NCI-H82 treated with DMSO at 0.1 percent for 48 hours (cell line): ENCODE results near the gene ZIC4.

ENCODE experiments used
- DNase-seq: peaks from one replicate; lab custom pipeline; 2025; ENCODE audit not compliant: unreplicated experiment; lab: John Stamatoyannopoulos, UW

ZIC4 gene

DNA sequence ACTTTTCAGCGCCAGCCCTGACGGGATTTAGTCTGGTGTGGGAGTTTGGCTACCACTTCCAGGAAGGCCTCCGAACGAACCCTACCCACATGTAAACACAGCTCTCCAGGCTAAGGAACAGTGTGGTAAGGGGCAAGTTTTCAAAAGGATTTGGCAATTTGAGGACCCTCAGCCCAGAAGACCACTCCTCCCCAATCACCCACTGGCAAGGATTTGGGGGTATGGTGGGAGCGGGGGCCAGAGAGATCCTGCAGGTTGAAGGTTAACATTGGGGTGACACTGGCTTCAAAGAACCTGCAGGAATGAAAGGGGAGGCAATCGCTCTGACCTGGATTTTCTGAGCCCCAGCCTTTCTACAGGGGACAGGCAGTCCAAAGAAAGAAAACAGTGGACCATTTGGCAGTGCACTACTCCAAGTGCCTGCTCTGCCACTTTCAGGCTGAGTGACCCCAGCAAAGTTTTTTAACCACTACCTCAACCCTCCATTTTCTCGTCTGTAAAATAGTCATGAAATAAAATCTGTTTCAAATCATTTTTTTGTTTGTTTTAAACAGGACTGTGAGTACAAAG lies 34.5 kb downstream of the ZIC4 start:
- DNase-seq = no peak

DNA sequence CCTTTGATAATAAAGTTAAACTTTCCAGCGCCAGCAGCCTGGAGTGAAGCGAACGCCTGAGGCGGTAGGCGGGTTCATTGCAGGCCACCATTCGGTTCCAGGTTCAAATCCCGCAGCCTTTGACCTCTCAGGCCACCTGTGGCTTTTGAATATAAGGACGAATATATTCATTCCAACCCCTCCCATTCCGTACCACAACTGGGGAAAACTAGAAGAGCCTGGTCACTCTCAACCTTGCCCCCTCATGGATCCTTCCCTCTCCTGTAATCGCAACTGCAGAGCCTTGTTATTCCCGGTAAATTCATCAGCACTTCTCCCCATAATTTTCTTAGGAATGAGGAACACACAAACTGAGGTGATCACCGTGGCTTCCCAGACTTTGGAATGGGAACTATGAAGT lies 35.2 kb downstream of the ZIC4 start:
- no peak for DNase-seq

DNA sequence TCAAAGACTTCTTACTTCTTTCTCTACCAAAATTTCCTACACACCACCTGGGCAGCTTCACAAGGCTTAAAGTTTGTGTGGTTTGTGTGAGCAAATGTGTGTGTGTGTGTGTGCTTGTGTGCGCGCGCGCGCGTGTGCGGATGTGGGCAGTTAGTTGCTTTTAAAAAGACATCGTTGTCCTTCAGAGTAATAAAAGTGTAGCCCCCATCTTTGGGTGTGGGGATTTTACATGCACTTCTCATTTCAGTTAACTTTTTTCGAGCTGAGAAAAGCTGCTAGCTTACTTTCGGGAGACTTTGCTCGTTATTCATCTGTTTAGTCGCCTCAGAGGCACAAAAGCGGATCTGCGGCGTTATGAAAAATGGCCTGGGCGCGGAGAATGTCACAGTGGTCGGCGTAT lies 36.0 kb downstream of the ZIC4 start:
- DNase-seq = no peak

DNA sequence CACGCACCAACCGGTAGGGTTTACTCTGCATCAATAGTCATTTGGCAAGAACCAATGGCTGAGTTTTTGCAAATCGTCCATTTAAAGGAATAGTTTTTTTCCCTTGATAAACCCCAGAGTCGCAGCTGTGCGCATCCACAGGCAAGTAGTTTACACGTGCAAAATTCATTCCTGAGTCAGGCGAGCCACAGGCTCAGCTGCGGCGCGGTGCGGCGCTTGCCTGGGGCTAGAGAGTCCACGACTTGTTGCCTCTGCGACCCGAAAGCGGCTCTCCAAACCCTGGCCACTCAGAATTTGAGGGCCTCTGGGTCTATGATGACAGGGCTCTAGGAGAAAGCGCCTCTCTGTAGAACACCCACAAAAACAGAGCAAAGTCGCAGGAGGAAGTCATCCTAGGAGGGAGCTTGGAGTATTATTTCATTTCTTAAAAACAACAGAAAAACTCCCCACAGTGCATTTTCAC lies 36.7 kb downstream of the ZIC4 start:
- no peak for DNase-seq

DNA sequence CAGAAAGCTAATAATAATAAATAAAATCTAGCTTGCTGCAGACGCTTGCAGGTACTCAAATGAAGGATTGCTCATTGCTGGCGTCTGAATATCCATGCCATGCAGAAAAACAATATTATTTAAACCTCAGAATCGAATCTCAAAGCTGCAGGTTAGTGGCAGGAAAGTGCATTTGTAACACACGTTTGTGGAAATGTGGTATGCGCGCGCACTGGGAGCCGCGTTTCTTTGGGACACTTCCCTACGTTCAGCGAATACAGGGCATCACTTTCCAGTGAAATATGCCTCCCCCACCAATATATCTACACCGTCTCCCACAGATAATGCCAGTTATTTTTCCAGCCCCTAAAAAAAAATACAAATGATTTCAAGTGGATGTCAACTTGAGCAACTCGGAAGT lies 37.1 kb downstream of the ZIC4 start:
- DNase-seq = no peak

DNA sequence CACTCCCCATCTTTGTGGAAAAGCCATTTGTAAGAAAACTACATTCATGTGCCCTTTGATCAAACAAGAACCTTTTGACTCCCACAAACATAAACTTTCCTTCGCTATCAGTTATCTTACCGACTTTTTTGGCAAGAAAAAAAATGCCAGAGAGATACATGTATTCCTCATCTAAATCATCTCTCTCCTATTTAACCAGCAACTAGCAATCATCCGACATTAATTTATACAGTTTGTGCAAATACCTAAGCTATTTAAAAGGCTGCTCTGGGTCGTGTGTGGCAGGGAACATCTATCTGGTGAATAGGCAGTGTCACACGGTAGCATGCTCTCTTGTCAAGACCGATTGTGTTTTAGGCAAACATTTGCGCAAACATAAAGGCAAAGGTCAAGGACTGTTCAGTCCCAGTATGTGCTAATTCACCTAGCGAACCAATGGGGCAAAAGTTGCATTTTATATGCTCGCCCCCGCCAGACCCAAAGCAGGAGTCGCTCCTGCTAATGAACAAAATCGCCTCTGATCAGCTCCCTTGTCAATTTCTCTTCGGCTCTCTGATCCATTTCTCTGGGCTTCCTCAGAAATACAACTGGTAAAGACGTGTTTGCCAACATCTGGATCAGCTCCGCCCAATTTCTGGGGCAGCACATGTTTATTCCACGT lies 37.7 kb downstream of the ZIC4 start:
- no peak for DNase-seq

DNA sequence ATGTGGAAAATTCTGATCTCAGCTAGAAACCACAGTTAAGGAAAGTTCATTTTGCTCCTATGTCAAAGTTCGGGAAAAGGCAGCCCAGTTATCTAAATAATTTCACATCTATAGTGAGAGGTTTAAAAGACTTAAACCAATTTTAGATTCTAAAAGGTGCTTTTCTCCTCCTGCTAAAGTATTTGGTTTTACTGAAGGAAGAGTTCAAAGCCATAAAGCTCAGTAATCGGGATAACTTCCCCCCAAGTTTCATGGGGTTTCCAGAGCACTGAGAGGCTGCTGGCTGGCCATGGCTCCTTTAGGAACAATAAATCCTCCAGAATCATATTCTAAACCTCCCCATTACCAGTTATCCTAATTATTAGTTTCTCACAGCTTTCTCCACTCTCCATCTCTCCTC lies 38.2 kb downstream of the ZIC4 start:
- DNase-seq = no peak

DNA sequence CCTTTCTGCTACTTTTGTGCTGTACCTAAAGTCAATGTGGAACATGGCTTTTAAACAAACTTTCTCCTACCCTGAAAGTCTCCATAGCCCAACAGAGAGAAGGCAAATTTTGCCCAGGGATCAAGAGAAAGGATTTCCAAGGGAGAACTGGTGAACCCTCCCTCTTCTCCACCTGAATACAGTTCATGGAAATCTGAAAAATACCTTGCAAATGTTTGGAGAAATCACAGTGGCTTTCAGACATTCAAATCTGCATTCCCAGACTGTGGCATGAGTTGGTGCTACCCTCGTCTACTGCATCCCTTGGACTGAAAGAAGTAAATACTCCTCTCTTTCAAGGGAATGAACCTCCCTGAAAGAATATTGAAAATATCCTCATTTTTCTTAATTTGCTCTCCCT lies 38.7 kb downstream of the ZIC4 start:
- no peak for DNase-seq

DNA sequence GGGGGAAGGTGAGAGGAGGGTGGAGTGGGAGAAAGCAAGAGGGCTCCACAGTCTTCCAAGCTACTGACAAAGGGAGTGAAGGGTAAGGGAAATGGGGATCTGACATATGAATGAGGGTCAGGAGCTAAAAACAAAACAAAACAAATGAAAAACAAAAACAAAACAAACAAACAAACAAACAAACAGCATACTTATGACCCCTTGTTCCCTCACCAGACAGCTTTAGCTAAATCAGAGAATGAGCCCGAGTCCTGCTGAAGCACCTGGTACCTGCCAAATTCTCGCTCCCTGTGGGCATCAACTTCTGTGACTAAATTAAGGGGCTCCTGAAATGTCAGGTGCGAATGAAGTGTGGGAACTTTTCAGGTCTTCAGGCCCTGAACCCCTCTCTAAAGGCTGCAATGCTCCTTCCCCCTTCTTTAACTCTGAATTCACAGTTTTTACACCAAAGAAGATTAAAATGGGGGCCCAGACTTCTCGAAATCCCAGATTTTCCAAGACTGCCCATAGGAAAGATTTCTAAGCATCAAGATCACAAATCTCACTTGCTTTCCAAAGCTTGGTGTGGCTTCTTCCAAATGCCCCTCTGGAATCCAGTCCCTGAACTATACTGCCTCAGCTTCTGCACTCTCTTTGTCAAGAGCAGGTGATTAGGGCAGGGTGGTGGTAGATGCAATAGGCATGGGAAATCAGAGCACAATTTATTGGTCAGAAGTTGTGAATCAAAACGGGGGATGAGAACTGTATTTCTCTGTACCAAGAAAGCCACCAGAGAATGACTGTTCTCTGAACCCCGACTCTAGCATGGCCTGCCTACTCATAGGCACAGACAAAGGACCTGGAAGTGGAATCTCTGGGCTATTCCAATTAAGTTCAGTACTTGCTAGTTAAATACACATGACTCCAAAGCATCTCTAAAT lies 40.9 kb downstream of the ZIC4 start:
- DNase-seq = no peak

DNA sequence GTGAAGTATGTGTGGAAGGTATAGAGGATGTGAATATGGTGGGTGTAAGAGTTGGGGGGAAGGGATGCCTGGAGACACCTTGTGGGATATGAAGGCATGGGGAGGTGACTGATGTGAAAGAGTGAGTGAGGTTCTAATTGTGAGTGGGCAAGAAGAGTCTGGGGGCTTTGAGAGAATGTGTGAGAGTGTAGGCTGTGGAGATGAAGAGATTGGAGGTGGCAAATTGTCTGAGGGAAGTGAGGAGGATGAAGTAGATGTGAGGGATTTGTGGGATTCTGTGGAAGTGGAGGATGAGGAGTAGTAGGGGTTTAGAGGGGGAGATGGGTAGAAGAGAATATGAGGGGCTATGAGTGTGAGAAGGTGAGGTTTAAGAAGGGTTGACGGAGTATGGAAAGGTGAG lies 41.6 kb downstream of the ZIC4 start:
- DNase-seq = no peak

DNA sequence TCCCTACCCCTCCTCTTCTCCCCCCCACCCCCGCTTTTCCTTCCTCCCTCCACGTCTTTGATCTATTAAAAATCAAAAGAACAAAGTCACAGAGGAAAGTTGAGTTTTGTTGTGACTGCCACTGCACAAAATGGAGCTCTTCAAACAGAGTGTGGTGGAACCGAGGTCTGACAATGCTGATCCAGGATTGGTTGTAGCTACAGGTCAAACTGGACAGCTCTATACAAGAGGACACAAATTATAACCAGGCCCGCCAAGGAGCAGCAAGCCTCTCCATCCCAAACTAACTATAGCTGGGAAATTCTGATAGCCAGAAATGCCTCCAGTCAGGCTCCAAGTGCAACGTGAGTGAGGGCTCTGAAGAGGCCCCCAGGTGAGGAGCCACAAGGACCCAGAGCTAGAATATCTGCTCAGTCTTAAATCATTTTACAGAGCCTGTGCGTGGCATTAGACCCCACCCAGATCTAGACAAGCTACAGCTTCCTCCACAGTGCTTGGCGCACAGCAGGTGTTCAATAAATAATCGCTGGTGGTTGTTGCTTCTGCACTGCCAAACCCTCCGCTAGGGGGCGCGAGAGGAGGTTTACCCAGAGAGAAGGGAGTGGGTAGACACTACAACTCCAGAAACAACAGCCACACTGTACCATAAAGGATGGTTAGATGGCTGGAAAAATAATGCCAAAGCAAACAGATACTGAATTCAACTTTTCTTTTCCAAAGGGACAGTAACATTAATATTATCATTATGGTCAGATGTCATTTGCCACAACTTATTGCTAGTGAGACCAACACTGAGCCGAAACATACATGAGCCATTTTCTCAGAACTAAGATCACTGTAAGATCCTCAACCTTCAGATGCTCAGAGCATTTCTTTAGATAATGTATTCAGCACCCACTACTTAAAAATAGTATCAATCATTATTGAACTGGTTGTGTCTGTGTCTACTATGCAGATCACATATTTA lies 44.6 kb downstream of the ZIC4 start:
- no peak for DNase-seq

DNA sequence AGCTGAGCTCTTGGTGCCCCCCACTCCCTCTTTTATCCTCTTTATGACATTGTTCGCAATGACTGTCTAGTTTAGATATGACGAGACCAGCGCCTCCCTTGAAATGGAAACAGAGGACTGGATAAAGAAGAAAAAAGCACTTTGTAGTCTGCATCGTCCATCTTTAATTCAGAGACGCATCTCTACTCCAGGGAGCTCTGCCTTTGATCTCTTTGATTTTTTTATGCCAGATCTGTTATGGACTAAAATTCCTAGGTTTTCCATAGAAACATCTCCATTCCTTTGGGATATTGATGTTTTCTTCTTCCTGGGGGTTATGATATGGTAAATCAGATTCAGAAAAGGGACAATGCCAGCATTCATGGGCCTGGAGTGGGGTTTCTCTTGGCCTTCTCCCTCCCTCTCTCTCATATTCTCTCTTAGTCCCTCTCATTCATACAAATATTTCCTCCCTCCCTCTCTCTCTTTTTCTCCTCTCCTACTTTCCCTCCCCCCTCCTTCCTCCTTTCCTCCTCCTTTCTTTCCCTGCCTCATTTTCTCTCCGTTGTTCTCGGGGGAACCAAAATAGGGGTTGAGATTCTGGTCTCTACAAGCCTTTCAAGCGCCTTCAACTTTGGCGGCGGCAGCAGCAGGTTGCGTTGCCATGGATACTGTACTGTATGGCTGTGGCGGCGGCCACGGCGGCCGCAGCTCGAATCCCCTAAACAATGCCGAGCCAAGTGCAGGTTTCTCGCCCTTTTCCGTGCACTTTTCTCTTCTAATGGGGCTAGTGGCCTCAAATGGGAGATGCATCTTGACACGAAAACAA lies 45.5 kb downstream of the ZIC4 start:
- DNase-seq = no peak

DNA sequence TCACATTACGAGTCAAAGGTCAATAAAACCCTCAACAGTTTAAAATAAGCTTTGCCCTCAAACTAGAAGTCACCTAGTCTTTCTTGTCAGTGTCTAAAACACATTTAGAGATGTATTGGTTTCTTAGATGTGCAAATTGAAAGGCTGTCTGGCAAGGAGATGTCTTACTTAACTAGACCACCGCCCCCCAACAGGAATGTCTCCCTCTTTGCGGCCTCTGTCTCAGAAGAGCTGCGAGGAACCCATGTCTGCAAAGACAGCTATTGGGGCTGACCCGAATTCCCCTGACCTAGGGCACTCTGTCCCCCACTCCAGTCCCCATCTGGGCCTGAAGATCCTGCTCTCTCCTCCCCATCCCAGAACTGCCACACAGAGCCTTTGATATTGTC lies 46.3 kb downstream of the ZIC4 start:
- DNase-seq = no peak

DNA sequence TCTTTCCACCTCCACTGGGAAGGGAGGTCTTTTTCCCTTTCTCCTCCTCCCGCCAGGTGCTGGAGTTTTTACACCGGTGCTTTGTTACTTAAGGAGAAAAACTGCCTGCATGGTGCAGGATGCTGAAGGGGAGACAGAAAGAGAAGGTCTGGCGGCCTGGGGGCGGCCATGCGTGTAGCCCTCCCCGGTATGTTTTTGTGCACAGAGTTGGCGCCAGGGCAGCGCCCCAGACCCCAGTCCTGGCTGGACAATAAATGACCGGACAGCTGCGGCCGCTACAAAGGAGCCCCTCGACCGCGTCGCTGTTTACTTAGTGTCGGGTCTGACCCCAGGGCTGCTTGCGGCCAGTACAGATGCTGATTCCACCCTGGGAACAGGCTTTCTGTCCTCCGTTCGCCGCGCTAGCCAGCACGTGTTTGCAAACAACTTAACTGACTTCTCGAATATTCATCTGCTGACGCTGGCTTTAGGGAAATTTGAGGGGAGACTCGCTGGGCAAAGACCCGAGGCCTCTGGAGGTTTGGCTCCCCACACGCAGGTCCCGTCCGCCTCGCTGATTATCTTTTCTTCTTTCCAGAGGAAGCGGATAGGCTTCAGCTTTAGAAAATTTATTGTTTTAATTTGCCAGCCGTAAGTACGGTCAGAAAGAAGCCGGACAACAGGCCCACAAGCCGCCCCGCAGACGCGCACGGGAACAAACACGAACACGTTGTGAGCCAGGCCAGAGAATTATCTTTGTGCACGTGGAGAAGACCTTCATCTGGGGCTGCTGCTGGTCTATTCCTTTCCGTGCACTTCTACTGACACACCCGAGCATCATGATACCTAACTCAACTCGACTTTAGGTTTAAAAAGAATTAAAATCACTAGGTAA lies 46.9 kb downstream of the ZIC4 start:
- DNase-seq = no peak

DNA sequence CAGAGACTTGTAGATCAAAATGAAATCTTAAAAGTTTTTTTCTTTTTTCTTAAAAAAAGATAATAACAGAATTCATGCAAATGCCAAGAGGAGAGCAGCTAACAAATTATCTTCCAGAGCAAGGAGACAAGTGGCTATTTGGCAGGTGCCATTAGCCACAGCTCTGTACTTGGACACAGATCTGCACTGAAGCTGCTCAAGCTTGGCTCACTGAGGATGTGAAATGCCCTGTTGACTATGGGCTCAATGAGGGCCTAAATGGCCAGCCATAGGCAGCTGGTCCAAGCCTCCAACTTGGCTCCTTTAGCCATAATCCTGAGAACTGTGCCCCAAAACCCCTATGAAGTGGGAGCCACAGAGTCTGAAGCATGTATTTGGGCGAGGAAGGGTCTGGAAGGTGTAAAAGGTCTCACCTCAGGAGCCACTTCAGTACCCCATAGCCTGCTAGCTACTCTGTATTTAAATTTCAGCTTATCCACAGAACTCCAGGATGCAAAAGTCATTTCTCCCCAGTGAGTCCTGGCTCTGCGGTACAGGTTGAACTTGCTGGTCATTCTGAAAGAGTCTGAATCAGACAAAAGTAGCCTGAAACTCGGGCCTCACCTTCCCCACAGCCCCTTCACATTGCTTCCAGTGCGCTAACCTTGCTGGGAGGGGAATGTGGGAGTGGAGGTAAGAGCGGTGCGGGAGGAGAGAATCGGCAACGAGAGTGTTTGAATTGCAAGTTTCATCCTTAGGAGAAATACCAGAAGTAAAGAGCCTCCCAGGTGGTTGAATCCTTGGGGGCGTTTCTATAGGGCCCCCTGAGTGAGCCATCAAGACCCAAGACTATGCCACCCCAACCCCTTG lies 48.0 kb downstream of the ZIC4 start:
- DNase-seq = no peak

DNA sequence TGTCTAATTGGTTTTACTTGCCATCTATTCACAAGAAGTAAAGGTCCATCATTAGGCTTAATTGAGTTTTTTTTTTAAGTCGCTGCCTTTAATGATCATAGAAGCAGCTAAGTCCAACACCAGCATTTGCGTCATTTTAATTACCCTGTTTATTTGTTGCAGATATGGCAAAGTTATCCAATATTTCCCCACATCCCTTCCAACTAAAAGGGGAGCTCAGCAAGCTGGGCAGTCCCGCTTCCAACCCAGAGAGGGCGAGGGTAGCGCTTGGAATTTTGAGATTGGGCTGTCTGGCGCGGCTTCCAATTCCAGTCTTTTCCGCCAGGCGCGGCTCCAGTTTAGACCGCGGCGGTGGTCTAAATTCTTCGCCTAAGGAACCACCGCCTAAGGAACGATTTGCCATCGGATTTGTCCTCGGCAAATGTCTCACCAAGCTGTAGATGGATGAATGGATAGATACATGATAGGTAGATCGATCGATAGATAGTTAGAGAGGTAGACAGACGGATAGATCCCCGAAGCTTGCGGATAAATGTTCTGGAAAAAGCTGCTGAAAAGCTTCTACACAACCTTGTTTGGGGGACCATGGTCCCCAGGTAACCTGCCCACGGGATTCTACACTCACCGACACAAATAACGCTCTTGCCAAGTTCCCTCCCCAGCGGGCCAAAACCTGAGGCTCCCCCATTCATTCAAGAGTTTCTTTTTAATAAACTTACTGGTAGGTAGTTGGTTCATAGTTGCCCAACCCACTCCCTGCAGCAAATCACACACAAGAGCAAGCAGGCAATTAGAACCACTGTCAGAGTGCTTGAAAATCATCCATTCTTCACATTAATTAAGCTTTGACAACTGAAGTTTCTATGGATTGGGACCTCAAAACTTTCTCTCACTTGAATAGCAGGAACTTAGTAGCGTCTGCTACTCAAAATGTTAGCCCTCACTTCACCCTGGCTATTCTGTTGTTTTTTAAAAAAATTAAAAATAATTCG lies 49.1 kb downstream of the ZIC4 start:
- DNase-seq = no peak
